Stimulated activated CD4-positive, alpha-beta T cell treated with anti-CD3 and anti-CD28 coated beads, TNF-alpha, amount 100 ng/mL, for 24 hours (primary cell): Measurements from ENCODE around the gene HSPB6.
"Not testable (repeated sequence)": the region's sequence is repeated elsewhere in the genome, so short reads cannot be mapped to it uniquely, and the experiment has no call there.

Experiments used
- DNase-seq, 3 experiments: peaks; one replicate each; pipeline ENCODE4 v3.0.0-alpha.2; 2020; ENCODE audit warnings: low read depth in 3 of 3

The HSPB6 gene

GRCh38 chr19:35756377-35757230 is at the start of gene HSPB6:
HSPB6 (minus strand) TSS chr19:35757029; CDS start chr19:35757008, 21 bp downstream.
- DNase-seq, result no peak

- no peak for DNase-seq
These were observed 49.8 kb upstream of the HSPB6 start for GRCh38 chr19:35806597-35806996.

- no peak for DNase-seq
These were observed 48.8 kb upstream of the HSPB6 start for GRCh38 chr19:35805526-35806102.

GRCh38 chr19:35801828-35802227 is 45.0 kb upstream of the HSPB6 start:
- no peak for DNase-seq

GRCh38 chr19:35797663-35798062 is 40.8 kb upstream of the HSPB6 start:
- DNase-seq, result peak in 1 of 3 experiments; percentile 12

GRCh38 chr19:35796645-35797542 is 40.1 kb upstream of the HSPB6 start:
- DNase-seq, result no peak

GRCh38 chr19:35795564-35795963 is 38.7 kb upstream of the HSPB6 start:
- DNase-seq, result not testable (repeated sequence)

GRCh38 chr19:35793381-35794165 is 36.7 kb upstream of the HSPB6 start:
- no peak for DNase-seq

GRCh38 chr19:35792888-35793287 is 36.1 kb upstream of the HSPB6 start:
- DNase-seq, result no peak

GRCh38 chr19:35792312-35792711 is 35.5 kb upstream of the HSPB6 start:
- no peak for DNase-seq

GRCh38 chr19:35791814-35792279 is 35.0 kb upstream of the HSPB6 start:
- no peak for DNase-seq

- no peak for DNase-seq
These were observed 34.4 kb upstream of the HSPB6 start for GRCh38 chr19:35790981-35791813.

- no peak for DNase-seq
These were observed 33.4 kb upstream of the HSPB6 start for GRCh38 chr19:35789978-35790944.

- no peak for DNase-seq
These were observed 32.6 kb upstream of the HSPB6 start for GRCh38 chr19:35789195-35789977.

- DNase-seq, result no peak
These were observed 31.6 kb upstream of the HSPB6 start for GRCh38 chr19:35788205-35788960.

- no peak for DNase-seq
These were observed 30.5 kb upstream of the HSPB6 start for GRCh38 chr19:35787227-35787799.
